ENCODE data around the gene BOD1.

DNA sequence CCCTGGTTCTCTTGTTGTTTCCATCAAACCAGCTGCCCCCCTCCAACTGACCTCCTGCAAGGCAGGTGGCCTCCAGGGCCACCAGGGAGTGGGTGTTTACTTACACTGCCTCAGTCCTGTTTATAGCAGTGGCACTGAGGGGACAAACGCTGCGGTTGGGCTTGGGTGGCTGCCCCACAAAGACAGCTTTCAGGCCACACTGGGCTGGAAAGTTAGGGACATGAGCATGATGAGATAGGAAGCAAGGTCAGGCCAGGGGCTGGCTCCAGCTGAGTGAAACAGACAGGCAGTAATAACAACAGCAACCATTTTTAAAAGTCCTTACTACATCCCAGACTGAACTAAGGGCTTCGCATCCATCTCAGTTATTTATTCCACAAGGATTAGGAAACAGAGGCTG lies 20.6 kb downstream of the BOD1 start:
- TF ChIP-seq POLR2A (IDR thresholded peaks at IDR 0.05) (no peak), POLR2AphosphoS5 (IDR thresholded peaks at IDR 0.05) (no peak)
- TF ChIP-seq, protein P1, sequence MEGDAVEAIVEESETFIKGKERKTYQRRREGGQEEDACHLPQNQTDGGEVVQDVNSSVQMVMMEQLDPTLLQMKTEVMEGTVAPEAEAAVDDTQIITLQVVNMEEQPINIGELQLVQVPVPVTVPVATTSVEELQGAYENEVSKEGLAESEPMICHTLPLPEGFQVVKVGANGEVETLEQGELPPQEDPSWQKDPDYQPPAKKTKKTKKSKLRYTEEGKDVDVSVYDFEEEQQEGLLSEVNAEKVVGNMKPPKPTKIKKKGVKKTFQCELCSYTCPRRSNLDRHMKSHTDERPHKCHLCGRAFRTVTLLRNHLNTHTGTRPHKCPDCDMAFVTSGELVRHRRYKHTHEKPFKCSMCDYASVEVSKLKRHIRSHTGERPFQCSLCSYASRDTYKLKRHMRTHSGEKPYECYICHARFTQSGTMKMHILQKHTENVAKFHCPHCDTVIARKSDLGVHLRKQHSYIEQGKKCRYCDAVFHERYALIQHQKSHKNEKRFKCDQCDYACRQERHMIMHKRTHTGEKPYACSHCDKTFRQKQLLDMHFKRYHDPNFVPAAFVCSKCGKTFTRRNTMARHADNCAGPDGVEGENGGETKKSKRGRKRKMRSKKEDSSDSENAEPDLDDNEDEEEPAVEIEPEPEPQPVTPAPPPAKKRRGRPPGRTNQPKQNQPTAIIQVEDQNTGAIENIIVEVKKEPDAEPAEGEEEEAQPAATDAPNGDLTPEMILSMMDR (IDR thresholded peaks at IDR 0.05) = no peak

Data from gastroesophageal sphincter (tissue), 3 donors.